H1 (cell line): Measurements from ENCODE around the gene UHMK1.

Experiments used
- CHD2 ChIP-seq: IDR thresholded peaks from 2 replicates; pipeline ENCODE4 v1.6.1; 2012; ENCODE audit warnings: low read length, improper control_type of control experiment
- POLR2A ChIP-seq, 2 experiments: IDR thresholded peaks; 1 replicate in 1 of 2; 2 replicates in 1 of 2; pipeline ENCODE4 v1.6.1; 2011; ENCODE audit warnings: low read depth in 2 of 2, low read length in 2 of 2, mild to moderate bottlenecking in 2 of 2; ENCODE audit errors: control extremely low read depth in 1 of 2
- SP1 ChIP-seq: IDR thresholded peaks from 2 replicates; pipeline ENCODE4 v1.6.1; 2011; ENCODE audit warnings: low read depth, low read length
- SP2 ChIP-seq: IDR thresholded peaks from 2 replicates; pipeline ENCODE4 v1.6.1; 2012; ENCODE audit warnings: mild to moderate bottlenecking, low read length, inconsistent platforms
- TAF1 ChIP-seq: IDR thresholded peaks from 2 replicates; pipeline ENCODE4 v1.6.1; 2011; ENCODE audit warnings: mild to moderate bottlenecking, low read depth, low read length
- TF ChIP-seq, protein P1 (sequence below), 3 experiments: IDR thresholded peaks; 1 replicate in 2 of 3; 2 replicates in 1 of 3; pipeline versions ENCODE4 v1.5.1 to v1.6.1; 2011; ENCODE audit warnings: low read length in 3 of 3, mild to moderate bottlenecking in 3 of 3, inconsistent platforms in 2 of 3, low read depth in 1 of 3, moderate library complexity in 1 of 3; ENCODE audit not compliant: insufficient read depth in 1 of 3; ENCODE audit errors: control extremely low read depth in 1 of 3

- TF ChIP-seq, protein P1, sequence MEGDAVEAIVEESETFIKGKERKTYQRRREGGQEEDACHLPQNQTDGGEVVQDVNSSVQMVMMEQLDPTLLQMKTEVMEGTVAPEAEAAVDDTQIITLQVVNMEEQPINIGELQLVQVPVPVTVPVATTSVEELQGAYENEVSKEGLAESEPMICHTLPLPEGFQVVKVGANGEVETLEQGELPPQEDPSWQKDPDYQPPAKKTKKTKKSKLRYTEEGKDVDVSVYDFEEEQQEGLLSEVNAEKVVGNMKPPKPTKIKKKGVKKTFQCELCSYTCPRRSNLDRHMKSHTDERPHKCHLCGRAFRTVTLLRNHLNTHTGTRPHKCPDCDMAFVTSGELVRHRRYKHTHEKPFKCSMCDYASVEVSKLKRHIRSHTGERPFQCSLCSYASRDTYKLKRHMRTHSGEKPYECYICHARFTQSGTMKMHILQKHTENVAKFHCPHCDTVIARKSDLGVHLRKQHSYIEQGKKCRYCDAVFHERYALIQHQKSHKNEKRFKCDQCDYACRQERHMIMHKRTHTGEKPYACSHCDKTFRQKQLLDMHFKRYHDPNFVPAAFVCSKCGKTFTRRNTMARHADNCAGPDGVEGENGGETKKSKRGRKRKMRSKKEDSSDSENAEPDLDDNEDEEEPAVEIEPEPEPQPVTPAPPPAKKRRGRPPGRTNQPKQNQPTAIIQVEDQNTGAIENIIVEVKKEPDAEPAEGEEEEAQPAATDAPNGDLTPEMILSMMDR (IDR thresholded peaks at IDR 0.05; ENCODE audit: control extremely low read depth in 1 of 3, insufficient read depth in 1 of 3, low read depth in 1 of 3, low read length in 3 of 3): no peak
- TF ChIP-seq SP1: no peak; the same call in 1 of the 2 replicates
- TF ChIP-seq CHD2: no peak
- peak; percentile 56 to 69; a peak in 2 of 3 replicates for TF ChIP-seq POLR2A (IDR thresholded peaks at IDR 0.05; ENCODE audit: control extremely low read depth in 1 of 2, low read depth in 2 of 2, low read length in 2 of 2)
- no peak for TF ChIP-seq SP2
- TF ChIP-seq TAF1: peak; percentile 93
These were observed 63.5 kb downstream of the UHMK1 start for GRCh38 chr1:162561037-162561615.
